Thyroid gland (tissue), 4 donors: ENCODE data around the gene LZTS2.

Experiments used
- CTCF ChIP-seq, 6 experiments: fragments of 200-600 bp in 3 of 6; fragments of 450-650 bp in 3 of 6; sonication (generic) in 3 of 6; IDR thresholded peaks; one replicate each; pipeline ENCODE4 v1.5.1; 2016 to 2019; ENCODE audit warnings: antibody characterized with exemption in 6 of 6, mild to moderate bottlenecking in 2 of 6, inconsistent platforms in 1 of 6, moderate library complexity in 1 of 6
- POLR2A ChIP-seq, 2 donors: fragments of 450-650 bp; IDR thresholded peaks; one replicate each; pipeline ENCODE4 v1.6.1; 2017; ENCODE audit warnings: antibody characterized with exemption in 2 of 2, mild to moderate bottlenecking in 2 of 2, moderate library complexity in 1 of 2

GRCh38 chr10:101014966-101015581, 15.5 kb downstream of the LZTS2 start:
- TF ChIP-seq CTCF (IDR thresholded peaks at IDR 0.05) (no peak), POLR2A (IDR thresholded peaks at IDR 0.05) (no peak)
